Loucy (cell line): ENCODE results near the gene NLRP9.

Experiments used
- H2AFZ ChIP-seq: fragments of 200-600 bp; sonication (generic); 2 replicates; pipeline ENCODE4 v1.6.0; 2016; ENCODE audit warnings: antibody characterized with exemption, mild to moderate bottlenecking, low read length, moderate library complexity
- H3F3A ChIP-seq: fragments of 200-600 bp; 2 replicates; pipeline ENCODE4 v1.6.0; 2016; ENCODE audit warnings: antibody characterized with exemption, low read depth, mild to moderate bottlenecking
- H3K27me3 ChIP-seq: fragments of 200-600 bp; sonication (generic); 2 replicates; pipeline ENCODE4 v1.6.1; 2014; ENCODE audit warnings: low read length, mild to moderate bottlenecking; ENCODE audit not compliant: insufficient read depth, poor library complexity, severe bottlenecking
- H3K36me3 ChIP-seq: fragments of 200-600 bp; sonication (generic); 2 replicates; pipeline ENCODE4 v1.6.1; 2016; ENCODE audit warnings: low read length; ENCODE audit not compliant: insufficient read depth
- H3K4me1 ChIP-seq: fragments of 200-600 bp; sonication (generic); 2 replicates; pipeline ENCODE4 v1.5.1; 2014; ENCODE audit warnings: low read length, mild to moderate bottlenecking; ENCODE audit not compliant: insufficient read depth, poor library complexity, severe bottlenecking
- H3K4me2 ChIP-seq: fragments of 200-600 bp; sonication (generic); 2 replicates; pipeline ENCODE4 v1.6.0; 2014; ENCODE audit warnings: antibody characterized with exemption, low read length, low read depth, mild to moderate bottlenecking; ENCODE audit not compliant: poor library complexity, severe bottlenecking
- H3K4me3 ChIP-seq: fragments of 200-600 bp; sonication (generic); 2 replicates; pipeline ENCODE4 v1.5.1; 2014; ENCODE audit warnings: low read length, mild to moderate bottlenecking, mixed read lengths; ENCODE audit not compliant: poor library complexity, severe bottlenecking
- H3K79me2 ChIP-seq: fragments of 200-600 bp; sonication (generic); 2 replicates; pipeline ENCODE4 v1.6.1; 2014; ENCODE audit warnings: low read length; ENCODE audit not compliant: insufficient read depth
- H3K9ac ChIP-seq: fragments of 200-600 bp; sonication (generic); 2 replicates; pipeline ENCODE4 v1.6.0; 2014; ENCODE audit warnings: mild to moderate bottlenecking, low read depth, low read length, moderate library complexity; ENCODE audit not compliant: poor library complexity, severe bottlenecking
- H3K9me2 ChIP-seq: fragments of 200-600 bp; sonication (generic); replicated peaks from 2 replicates; pipeline ENCODE4 v1.6.1; 2016; ENCODE audit warnings: low read depth, low read length, mixed read lengths
- H3K9me3 ChIP-seq: fragments of 200-600 bp; sonication (generic); 2 replicates; pipeline ENCODE4 v1.6.1; 2014; ENCODE audit warnings: mild to moderate bottlenecking, antibody characterized with exemption, low read length, low read depth; ENCODE audit not compliant: insufficient read depth
- H4K20me1 ChIP-seq: fragments of 200-600 bp; sonication (generic); 2 replicates; pipeline ENCODE4 v1.6.0; 2014; ENCODE audit warnings: antibody characterized with exemption, low read length, mild to moderate bottlenecking; ENCODE audit not compliant: insufficient read depth, poor library complexity, severe bottlenecking
- EZH2phosphoT487 ChIP-seq: fragments of 200-600 bp; IDR thresholded peaks from 2 replicates; pipeline ENCODE4 v1.6.1; 2018; ENCODE audit warnings: antibody characterized with exemption, mild to moderate bottlenecking, moderate library complexity, borderline replicate concordance
- TF ChIP-seq, protein P1 (sequence below): fragments of 200-600 bp; sonication (generic); conservative IDR thresholded peaks from 2 replicates; pipeline ENCODE4 v1.5.1; 2014; ENCODE audit warnings: mild to moderate bottlenecking, antibody characterized with exemption, low read length

The NLRP9 gene

DNA sequence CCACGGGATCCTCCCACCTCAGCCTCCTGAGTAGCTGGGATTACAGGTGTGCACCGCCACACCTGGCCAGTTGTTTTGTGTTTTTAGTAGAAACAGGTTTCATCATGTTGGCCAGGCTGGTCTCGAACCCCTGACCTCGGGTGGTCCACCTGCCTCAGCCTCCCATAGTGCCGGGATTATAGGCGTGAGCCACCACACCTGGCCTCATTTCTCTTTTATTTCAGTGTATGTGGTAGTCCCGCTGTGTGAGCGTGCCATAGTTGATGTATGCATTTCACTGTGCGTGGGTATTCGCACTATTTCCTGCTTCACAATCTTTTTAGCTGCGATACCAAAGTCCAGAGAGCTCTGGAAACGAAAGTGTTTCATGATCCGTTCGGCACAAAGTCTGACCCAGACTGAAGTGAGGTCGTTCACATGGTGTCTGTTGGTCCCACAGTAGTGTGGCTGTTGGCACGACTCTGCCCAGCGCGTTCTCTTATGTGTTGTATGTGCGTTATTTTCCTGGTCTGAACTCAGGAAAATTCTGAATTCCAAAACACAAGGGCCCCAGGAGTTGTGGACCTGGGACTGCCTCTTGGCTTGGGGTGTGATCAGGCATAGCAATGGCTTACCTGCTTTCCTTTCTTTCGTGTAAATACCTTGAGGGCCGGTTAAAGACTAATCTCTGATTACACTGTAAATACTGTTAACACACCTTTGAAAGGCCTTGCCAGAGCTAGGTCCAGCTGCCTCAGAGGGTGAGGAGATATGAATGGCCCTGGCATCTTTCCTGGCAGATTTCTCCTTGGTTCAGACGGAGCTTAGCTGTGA, 54.5 kb downstream of the NLRP9 start:
- Histone ChIP-seq H3K36me3 (peaks cover 62% of the 10 kb centered on the region; the same call in 1 of the 2 replicates), H3F3A (no peaks in the 10 kb centered on the region), H3K4me1 (no peaks in the 10 kb centered on the region), H3K27me3 (no peaks in the 10 kb centered on the region), H2AFZ (no peak overlapping the region), H3K9me3 (no peaks in the 10 kb centered on the region), H4K20me1 (peaks cover 15% of the 10 kb centered on the region), H3K4me3 (no peak overlapping the region), H3K4me2 (no peak overlapping the region), H3K9ac (no peak overlapping the region), H3K9me2 (no peaks in the 10 kb centered on the region), H3K79me2 (peaks cover 7% of the 10 kb centered on the region; the same call in 1 of the 2 replicates)
- TF ChIP-seq EZH2phosphoT487 = no peak
- TF ChIP-seq, protein P1, sequence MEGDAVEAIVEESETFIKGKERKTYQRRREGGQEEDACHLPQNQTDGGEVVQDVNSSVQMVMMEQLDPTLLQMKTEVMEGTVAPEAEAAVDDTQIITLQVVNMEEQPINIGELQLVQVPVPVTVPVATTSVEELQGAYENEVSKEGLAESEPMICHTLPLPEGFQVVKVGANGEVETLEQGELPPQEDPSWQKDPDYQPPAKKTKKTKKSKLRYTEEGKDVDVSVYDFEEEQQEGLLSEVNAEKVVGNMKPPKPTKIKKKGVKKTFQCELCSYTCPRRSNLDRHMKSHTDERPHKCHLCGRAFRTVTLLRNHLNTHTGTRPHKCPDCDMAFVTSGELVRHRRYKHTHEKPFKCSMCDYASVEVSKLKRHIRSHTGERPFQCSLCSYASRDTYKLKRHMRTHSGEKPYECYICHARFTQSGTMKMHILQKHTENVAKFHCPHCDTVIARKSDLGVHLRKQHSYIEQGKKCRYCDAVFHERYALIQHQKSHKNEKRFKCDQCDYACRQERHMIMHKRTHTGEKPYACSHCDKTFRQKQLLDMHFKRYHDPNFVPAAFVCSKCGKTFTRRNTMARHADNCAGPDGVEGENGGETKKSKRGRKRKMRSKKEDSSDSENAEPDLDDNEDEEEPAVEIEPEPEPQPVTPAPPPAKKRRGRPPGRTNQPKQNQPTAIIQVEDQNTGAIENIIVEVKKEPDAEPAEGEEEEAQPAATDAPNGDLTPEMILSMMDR = no peak

DNA sequence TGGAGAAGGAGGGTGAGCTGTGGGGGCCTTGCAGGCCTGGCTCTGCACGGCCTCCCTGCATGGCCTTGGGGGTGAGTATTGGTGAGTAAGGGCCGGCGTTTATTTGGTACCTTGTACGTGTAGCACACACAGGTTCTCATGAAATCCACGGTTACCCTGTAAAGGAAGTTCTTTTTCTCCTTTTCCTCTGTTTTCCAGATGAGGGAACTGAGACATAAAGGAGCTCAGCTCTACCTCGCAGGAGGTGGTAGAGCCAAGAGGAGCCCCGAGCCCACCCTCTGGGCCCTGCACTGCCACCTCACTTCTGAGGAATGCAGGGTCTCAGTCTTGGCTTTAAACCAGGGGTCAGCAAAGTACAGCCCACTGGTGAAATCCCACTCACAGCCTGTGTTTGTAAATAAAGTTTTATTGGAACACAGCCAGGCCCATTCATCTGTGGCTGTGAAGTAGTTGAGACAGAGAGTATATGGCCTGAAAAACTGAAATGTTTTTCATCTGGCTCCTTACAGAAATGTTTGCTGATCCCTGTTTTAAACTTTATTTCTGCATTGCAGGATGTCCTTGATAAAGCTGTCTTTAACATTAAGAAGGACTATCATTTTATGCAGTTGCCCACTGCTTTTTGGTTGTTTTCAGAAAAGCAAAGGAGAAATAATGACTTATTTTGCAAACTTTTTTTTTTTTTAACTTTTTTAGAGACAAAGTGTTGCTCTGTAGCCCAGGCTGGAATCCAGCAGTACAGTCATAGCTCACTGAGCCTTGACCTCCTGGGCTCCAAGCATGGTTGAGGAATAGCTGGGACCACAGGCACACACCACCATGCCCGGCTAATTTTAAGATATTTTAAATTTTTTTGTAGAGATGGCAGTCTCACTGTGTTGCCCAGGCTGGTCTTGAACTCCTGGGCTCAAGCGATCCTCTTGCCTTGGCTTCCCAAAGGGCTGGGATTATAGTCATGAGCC, 56.8 kb downstream of the NLRP9 start:
- TF ChIP-seq, protein P1 = no peak
- TF ChIP-seq EZH2phosphoT487 = no peak
- Histone ChIP-seq H4K20me1 (peaks cover 28% of the 10 kb centered on the region), H3K9me3 (no peaks in the 10 kb centered on the region), H3K27me3 (no peaks in the 10 kb centered on the region), H3K36me3 (peaks cover 81% of the 10 kb centered on the region; the same call in 1 of the 2 replicates), H3K9me2 (no peaks in the 10 kb centered on the region), H3K4me3 (no peak overlapping the region), H2AFZ (no peak overlapping the region), H3F3A (no peaks in the 10 kb centered on the region), H3K9ac (no peak overlapping the region), H3K4me2 (no peak overlapping the region), H3K4me1 (peaks cover 4% of the 10 kb centered on the region), H3K79me2 (peaks cover 29% of the 10 kb centered on the region; the same call in 1 of the 2 replicates)

DNA sequence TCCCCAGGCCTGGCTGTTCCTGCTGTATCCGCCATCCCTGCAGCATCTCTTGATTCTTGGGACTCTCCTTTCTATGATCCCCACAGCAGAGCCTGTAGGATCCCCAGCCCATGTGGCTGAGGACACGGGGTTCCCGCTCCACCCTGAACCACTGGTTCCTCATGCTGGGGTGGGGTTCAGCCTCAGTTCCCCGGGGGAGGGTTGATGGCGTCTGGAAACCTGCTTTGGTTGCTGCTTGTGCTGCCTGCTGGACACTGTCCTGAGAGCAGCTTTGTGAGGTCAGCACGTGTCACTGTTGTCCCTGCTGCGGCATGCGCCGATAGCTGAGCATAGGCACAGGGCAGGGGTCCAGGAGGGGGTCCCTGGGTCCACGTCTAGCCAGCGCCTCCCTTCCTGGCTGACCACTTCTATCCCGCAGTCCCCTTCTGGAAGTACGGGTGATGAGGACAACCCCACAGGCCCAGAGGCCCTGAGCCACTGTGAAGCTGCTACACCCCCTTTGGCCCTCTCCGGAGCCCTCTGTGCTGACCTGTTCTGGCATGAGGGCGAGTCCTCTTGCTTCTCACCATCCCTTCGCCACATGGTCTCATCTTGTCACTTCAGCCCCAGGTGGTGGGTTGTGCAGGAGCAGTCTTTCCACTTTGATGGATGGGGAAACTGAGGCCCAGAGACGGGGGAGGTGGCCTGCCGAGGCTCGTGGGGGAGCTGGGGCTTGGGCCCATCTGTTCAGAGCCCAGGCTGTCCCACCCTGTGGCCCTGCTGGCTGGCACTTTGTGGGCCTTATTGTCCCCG, 57.7 kb downstream of the NLRP9 start:
- Histone ChIP-seq H3K79me2 (peaks cover 38% of the 10 kb centered on the region; the same call in 1 of the 2 replicates), H3K27me3 (no peaks in the 10 kb centered on the region), H3K9me2 (no peaks in the 10 kb centered on the region), H3K4me3 (no peak overlapping the region), H3K9me3 (no peaks in the 10 kb centered on the region), H3K36me3 (peaks cover 81% of the 10 kb centered on the region; the same call in 1 of the 2 replicates), H3K4me2 (no peak overlapping the region), H3F3A (no peaks in the 10 kb centered on the region), H3K4me1 (peaks cover 4% of the 10 kb centered on the region), H3K9ac (no peak overlapping the region), H2AFZ (no peak overlapping the region), H4K20me1 (peaks cover 35% of the 10 kb centered on the region)
- no peak for TF ChIP-seq EZH2phosphoT487
- TF ChIP-seq, protein P1 = no peak
